Activated naive CD4-positive, alpha-beta T cell (primary cell): ENCODE results near the gene PSMF1.

ENCODE experiments used
- DNase-seq, 4 experiments: peaks; one replicate each; lab custom pipeline; 2025; lab: John Stamatoyannopoulos, UW

Gene PSMF1

GRCh38 chr20:1190847-1191246, 72.4 kb downstream of the PSMF1 start:
- DNase-seq, result no peak

GRCh38 chr20:1191299-1191698, 72.9 kb downstream of the PSMF1 start:
- DNase-seq, result no peak

DNA sequence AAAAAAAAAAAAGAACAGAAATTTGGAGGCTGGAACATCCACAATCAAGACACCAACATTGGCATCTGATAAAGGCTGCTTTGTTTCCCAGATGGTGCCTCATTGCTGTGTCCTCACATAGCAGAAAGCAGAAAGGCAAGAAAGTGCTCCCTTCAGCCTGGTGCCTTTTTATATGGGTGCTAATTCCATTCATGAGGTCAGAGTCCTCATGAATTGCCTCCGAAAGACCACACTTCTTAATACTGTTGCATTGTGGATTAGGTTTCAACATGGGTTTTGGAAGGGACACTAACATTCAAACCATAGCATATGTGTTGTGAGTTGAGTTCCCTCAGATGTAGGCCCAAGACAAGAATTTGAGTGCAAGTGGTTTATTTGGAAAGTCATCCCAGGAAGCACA, 76.8 kb downstream of the PSMF1 start:
- DNase-seq, result no peak

DNA sequence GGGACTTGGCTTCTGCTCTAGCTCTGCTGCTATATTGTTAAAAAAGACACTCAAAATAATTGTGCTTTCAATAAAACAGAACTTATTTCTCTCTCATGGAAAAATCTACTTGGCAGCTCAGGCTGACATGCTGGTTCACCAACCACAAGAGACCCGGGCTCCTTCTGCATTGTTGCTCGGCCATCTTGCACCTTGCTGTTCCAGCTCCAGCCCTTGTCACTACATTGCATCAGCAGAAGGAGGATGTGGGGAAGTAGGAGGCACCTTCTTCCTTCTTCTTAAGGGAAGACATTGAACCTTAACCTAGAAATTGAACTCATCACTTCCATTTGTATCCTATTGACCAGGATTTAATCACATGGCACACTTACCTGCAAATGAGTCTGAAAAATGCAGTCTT, 78.2 kb downstream of the PSMF1 start:
- no peak for DNase-seq

- DNase-seq, result no peak
Observed at GRCh38 chr20:1197801-1198200, 79.4 kb downstream of the PSMF1 start.

DNA sequence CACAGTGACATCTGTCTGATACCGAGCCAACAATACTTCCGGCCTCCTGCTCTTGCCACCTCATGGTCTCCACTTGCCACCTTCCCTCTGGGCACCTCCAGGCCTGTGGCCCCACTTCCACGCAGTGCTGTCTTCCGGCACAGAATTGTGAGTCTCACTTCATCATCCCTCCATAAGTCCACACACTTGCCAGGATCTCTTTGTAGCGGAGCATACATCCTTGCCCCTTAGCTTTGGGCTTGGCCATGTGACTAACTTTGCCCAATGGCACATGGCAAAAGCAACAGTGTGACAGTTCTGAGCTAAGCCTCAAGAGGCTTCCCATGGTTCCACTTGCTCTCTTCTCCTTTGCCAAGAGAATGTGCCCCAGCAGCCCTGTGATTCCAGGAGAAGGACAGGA, 80.3 kb downstream of the PSMF1 start:
- no peak for DNase-seq

DNA sequence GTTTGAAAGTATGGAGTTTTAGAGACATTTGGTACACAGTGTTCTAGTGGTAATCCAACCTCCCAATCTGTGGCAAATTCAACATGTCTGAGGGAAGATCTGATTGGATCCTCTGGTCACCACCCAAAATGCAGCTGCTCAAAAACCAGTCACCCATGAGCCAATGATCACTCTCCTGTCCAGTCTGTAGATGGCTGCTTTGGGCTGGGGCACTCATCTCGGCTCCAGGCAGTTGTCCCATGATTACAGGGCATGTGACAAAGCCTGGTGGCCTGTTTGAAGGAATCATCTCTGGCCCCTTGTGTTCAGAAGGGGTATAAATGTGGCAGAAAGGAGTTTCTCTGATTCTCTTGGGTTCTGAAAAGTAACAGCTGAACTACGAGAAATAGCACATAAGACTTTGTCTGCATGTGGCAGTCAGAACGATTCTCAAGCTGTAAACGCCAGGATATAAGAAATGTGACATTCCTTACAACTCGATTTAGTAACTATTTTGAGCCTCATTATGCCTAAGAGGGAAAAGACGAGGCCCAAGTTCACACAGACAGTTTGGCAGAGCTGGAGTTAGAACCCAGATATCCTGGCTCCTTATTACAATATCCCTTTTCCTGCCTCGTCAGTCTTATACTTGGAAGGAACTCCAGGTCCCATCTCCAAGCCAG, 80.9 kb downstream of the PSMF1 start:
- DNase-seq, result no peak

GRCh38 chr20:1199964-1200363, 81.6 kb downstream of the PSMF1 start:
- DNase-seq, result no peak

DNA sequence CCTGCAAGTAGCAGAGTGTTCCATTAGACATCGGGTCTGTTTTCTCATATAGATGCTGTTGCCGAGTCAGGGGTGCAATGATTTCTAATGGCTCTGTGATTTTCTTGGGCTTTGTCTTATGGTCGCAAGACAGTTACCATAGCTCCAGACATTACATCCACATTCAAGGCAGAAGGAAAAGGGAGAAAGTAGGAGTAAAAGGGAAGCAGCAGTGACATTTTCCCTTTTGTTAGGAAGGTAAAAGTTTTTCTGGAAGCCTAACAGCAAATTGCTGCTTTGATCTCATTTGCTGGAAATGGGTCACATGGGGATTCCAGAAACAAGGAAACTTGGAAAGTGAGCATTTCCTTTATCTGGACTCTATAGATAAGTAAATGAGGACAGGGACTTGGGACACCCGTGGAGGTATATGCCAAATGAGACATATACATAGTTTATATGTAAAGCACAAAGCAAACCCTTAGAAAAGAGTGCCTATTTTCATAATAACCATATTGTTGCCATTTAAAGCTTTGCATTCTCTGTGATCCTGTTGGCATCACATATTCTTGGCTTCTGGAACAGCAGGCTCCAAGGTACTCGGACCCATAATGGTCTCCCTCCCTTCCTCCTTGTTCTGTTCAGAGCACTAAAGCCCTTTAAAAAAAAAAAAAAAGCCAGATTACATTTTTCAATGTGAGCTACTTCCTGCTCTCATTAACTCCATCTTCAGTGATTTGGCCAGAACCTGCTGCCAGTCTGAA, 84.5 kb downstream of the PSMF1 start, which contains the start of gene C20orf202:
Gene C20orf202 (plus strand): TSS at position 693 of the 743 bp plus-strand sequence. CDS start 132 bp downstream, outside the sequence.
- no peak for DNase-seq

GRCh38 chr20:1203630-1204029, 85.2 kb downstream of the PSMF1 start:
- no peak for DNase-seq

DNA sequence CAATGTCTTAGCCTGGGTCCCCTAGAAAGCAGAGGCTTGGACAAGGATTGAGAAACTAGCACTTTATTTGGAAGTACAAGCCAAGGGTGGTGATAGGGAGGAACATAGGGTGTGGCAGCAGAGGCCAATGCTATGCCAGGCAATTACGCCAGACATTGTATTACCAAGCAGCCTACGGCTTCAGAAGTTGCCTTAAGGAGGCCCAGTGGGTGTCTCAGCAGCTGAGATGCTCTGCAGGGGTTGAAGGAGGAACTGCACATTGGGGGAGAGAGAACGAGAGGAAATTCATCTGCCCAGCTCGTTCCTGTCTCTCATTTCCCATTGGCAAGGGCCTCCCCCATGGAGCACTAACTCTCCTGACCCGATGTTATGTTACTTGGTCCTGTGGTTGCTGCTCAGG, 85.7 kb downstream of the PSMF1 start:
- DNase-seq, result no peak

GRCh38 chr20:1204576-1204975, 86.2 kb downstream of the PSMF1 start:
- DNase-seq, result no peak

DNA sequence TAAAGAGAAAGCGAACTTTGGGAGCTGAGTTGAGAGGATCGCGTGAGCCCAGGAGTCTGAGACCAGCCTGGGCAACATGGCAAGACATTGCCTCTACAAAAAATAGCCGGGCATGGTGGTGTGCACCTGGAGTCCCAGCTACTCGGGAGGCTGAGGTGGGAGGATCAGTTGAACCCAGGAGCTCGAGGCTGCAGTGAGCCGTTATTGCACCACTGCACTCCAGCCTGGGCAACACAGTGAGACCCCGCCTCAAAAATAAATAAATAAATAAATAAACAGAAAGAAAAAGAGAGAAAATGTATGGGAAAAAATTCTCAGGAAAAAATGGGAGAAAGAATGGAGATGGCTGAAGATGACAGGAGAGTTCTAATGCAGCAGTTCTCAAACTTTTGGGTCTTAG, 87.4 kb downstream of the PSMF1 start:
- no peak for DNase-seq

DNA sequence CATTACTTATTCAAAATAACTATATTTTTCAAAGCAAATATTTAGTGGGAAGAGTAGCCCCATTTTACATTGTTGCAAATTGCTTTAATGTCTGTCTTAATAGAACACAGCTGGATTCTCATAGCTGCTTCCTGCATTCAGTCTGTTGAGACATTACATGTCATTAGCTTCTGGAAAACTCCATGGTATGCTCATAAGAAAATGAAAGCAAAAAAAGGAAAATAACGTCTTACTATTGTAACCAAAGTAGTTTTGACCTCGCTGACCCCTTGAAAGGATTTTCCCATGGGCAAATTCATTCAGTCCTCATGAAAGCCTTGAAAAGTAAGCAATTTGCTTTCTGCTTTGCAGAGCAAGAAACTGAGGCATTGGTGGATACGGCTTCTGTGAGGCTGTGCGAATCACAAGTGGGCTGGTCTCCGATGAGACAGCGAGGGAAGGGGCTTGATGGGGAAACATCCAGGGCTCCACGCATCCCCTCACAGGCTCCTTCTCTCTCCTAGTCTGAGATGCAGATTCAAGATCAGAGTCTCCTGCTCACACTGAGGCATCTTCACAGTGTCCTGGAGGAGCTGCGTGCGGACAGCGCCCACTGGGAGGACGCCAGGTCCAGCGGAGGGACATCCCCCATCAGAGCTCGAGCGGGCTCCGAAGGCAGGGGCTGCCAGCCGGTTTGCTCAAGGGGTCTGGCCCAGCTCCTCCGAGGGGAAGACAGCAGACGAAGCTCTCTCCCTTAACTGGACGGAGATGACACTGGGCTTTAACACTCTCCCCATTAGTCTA, 88.2 kb downstream of the PSMF1 start:
- no peak for DNase-seq

DNA sequence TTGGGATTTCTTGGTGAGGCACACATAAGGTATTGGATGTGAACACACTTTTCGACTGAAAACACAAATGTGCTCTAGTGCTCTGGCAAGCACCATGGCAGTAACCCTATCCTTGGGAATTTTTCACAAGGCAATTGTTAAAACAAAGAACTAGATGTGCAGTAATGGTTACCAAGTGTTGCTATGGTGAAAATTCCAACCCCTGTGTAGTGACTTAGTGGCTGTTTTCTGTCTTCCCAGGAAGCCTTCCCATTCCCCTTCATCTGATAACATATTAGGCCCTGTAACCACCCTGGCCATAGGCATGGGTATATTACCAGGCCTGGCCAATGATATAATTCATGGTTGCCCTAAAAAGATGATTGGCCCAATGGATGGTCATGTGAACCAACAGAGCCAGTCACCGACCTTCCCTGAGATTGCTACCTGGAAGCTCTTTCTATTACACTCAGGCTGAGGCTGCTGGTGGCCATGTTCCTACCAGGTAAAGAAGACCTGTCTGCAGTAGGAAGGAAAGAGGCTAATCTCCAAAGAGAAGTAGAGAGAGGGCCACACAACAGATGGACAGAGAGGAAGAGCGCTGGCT, 89.0 kb downstream of the PSMF1 start:
- DNase-seq, result no peak

GRCh38 chr20:1209447-1210387, 91.3 kb downstream of the PSMF1 start:
- DNase-seq, result no peak

- no peak for DNase-seq
Observed at GRCh38 chr20:1210501-1210900, 92.1 kb downstream of the PSMF1 start.

DNA sequence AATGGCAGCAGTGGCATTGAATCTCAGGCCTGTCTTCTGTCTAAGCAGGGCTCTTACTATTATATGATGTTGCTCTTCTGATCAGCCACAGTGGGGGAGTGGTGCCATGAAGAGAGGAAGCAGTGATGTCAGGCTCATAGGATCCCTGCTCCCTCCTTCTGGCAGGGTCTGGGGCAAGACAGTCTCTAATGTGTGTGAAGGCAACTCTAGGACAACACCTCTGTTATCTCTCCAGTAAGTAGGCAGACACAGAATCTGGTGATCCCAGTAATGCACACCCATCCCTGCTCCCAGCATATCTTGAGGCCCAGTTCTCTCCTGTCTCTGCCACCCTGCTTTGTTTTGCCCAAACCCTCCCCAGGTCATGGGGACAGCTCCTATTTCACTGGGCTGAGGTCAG, 93.6 kb downstream of the PSMF1 start:
- DNase-seq, result no peak

DNA sequence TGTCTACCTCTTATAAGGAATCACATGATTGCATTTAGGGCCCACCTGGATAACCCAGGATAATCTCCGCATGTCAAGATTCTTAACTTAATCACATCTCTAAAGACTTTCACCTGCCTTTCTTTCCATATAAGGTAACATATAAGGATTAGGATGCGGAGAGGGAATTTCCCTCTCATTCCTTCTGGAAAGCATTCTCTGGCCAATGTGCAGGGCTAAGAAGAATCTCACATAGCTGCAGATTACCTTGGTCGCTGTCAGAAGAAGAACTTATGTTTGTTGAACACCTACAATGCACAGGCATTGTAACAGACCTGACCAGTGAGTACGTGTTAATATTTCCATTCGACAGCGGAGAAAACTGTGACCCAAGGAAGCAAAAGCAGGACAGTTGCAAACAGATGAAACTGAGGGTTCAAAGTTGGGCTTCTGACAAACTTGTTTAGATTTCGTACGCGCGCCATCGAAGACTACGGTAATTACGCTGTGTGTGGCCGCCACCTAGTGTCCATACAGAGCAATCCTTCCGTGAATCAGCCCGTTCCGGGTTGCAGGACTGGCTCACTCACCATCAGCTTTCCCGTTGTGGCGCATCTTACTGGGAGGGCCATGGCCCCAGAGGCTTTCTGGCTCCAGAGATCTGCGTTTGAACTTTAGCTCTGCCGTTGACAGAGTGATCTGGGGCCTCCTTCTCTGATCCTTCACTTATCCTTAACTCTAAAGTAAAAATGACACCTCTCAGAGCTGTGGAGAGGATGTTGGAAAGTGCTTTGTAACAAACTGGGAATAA, 94.4 kb downstream of the PSMF1 start:
- DNase-seq, result peak; percentile 9 to 59 (median 35)

DNA sequence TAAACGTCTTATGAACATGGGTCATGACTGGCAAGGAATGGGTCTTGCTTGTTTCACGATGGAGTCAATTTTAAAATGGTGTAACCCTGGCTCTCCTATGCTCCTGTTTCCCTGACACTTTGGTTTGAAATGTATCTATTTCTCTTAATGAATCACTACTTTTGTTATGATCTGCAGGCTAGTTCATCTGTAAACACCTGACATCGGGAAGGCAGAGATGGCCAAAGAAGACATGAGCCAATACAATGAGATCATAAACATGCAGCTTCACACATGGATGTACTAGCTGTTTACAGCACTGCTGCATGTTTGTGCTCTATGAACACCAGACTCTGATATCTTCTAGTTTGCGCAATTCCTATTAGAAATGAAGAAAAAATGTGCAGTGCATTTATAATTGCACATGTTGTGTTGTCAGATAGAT, 96.4 kb downstream of the PSMF1 start:
- no peak for DNase-seq
